GM21360 (cell line): ENCODE results near the gene MARK4.

ENCODE experiments used
- ATAC-seq: cut with Tn5 transposase; IDR thresholded peaks from one replicate; pipeline ENCODE4 v1.9.1; 2021; ENCODE audit warnings: mild to moderate bottlenecking, moderate library complexity; ENCODE audit not compliant: unreplicated experiment

Gene MARK4

DNA sequence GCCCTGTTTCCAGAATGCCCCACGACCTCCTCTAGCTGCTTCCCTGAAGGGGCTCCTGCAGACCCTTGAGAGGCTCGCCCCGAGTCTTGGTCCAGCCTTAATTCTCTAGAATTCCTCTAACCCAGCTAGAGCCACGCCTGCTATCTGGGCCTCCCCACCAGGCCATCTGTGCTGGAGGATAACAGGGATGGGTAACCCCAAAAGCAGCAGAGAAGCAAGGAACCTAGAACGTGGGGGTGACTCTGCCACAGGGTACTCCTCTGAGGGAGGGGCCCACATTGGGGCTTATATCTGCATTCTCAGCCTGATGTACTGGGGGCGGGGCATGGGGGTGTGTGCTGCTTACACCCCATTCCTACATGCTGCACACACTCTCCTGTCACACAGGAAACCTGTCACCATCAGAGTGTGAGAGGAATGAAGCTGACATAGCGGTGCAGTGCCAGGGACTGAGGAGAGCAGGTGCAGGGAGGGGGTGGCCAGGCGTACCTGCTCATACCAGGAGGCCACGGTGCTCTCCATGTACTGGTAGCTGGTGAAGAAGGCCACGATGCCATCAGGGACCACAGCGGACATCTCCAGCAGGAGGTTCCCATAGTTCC lies 103.3 kb downstream of the MARK4 start:
- ATAC-seq: no peak
